AG09309 (cell line): ENCODE results near the gene NPTN.

Experiments used
- DNase-seq: peaks from one replicate; pipeline ENCODE4 v3.0.0-alpha.2; 2010; ENCODE audit warnings: low read depth
- H3K4me3 ChIP-seq: 2 replicates; pipeline ENCODE4 v1.5.1; 2011; ENCODE audit warnings: mild to moderate bottlenecking, low read depth, low read length, moderate library complexity; ENCODE audit not compliant: control insufficient read depth
- CTCF ChIP-seq: IDR thresholded peaks from 2 replicates; pipeline ENCODE4 v1.5.1; 2011; ENCODE audit warnings: mild to moderate bottlenecking, low read depth, low read length, inconsistent platforms; ENCODE audit not compliant: insufficient read depth, control insufficient read depth; ENCODE audit errors: missing control alignments

Gene NPTN

GRCh38 chr15:73518180-73518862, 114.9 kb downstream of the NPTN start:
- TF ChIP-seq CTCF, result no peak
- no peak overlapping the region for H3K4me3 ChIP-seq
- no peak for DNase-seq

- DNase-seq, result no peak
- no peak overlapping the region for H3K4me3 ChIP-seq
- TF ChIP-seq CTCF, result no peak
Measured at GRCh38 chr15:73517566-73517965, 115.6 kb downstream of the NPTN start.

- H3K4me3 ChIP-seq, result no peak overlapping the region
- TF ChIP-seq CTCF, result no peak
- DNase-seq, result no peak
Measured at GRCh38 chr15:73515527-73515926, 117.7 kb downstream of the NPTN start.
